Natural killer cell (primary cell): ENCODE data around the gene PAX6. TPM values are rescaled to one million over a fixed set of nuclear protein-coding genes. Genes with fewer than 3 reads are reported as not detected.

ENCODE experiments used
- ATAC-seq, 3 donors: fragments of 150-1000 bp in 2 of 3; fragments of 200-7000 bp in 1 of 3; cut with Tn5 transposase; 1 replicate in 1 of 3; 2 replicates in 2 of 3; pipeline ENCODE4 v1.10.0; 2021; ENCODE audit warnings: mild to moderate bottlenecking in 2 of 3, moderate library complexity in 2 of 3
- DNase-seq, 2 donors: peaks; one replicate each; pipeline versions ENCODE4 v3.0.0 to v3.0.0-alpha.2; 2013 to 2021; ENCODE audit warnings: mixed read lengths in 1 of 2
- H3K27ac ChIP-seq: one replicate; pipeline ENCODE4 v1.5.1; 2013; ENCODE audit warnings: mild to moderate bottlenecking, low read length
- H3K27me3 ChIP-seq: one replicate; pipeline ENCODE4 v1.6.1; 2013; ENCODE audit warnings: low read length; ENCODE audit not compliant: control insufficient read depth, insufficient read depth
- H3K36me3 ChIP-seq: one replicate; pipeline ENCODE4 v1.6.1; 2013; ENCODE audit warnings: low read length; ENCODE audit not compliant: control insufficient read depth, insufficient read depth
- H3K4me1 ChIP-seq: one replicate; pipeline ENCODE4 v1.6.1; 2013; ENCODE audit warnings: low read length; ENCODE audit not compliant: control insufficient read depth, insufficient read depth
- H3K4me3 ChIP-seq: one replicate; pipeline ENCODE4 v1.5.1; 2013; ENCODE audit warnings: low read length
- H3K9me3 ChIP-seq: one replicate; pipeline ENCODE4 v1.6.1; 2013; ENCODE audit warnings: low read length; ENCODE audit not compliant: control insufficient read depth, insufficient read depth
- H3K27ac Mint-ChIP-seq, 2 donors: one replicate each; pipeline ENCODE4 v1.8.0; 2022; ENCODE audit warnings: mild to moderate bottlenecking in 2 of 2, mixed read lengths in 2 of 2, moderate library complexity in 1 of 2
- H3K27me3 Mint-ChIP-seq, 2 donors: one replicate each; pipeline ENCODE4 v1.8.0; 2022; ENCODE audit warnings: low read depth in 2 of 2, mixed read lengths in 2 of 2
- H3K36me3 Mint-ChIP-seq: one replicate; pipeline ENCODE4 v1.8.0; 2022; ENCODE audit warnings: mixed read lengths
- H3K4me1 Mint-ChIP-seq, 2 donors: one replicate each; pipeline ENCODE4 v1.8.0; 2022; ENCODE audit warnings: mixed read lengths in 2 of 2
- H3K4me3 Mint-ChIP-seq: one replicate; pipeline ENCODE4 v1.8.0; 2022; ENCODE audit warnings: mild to moderate bottlenecking, moderate library complexity, mixed read lengths
- H3K9me3 Mint-ChIP-seq, 2 donors: one replicate each; pipeline ENCODE4 v1.8.0; 2022; ENCODE audit warnings: mixed read lengths in 2 of 2
- CTCF ChIP-seq: fragments of 200-600 bp; IDR thresholded peaks from one replicate; pipeline ENCODE4 v1.8.0; 2022; ENCODE audit warnings: antibody characterized with exemption
- WGBS: methylation state at CpG from one replicate; pipeline ENCODE4 v1.1.7; 2013; ENCODE audit warnings: missing lambda C conversion rate; ENCODE audit not compliant: insufficient coverage; 5-methylcytosine and 5-hydroxymethylcytosine counted together
- intact Hi-C: fragments of 100-400 bp; cut with micrococcal nuclease; formaldehyde crosslinking; loops from one replicate; pipeline ENCODE4 v1.14.2; 2022
- total RNA-seq, 4 donors: library from RNA; stranded (reverse); fragments of 120-200 nt in 1 of 4; gene quantifications; one replicate each; pipeline versions ENCODE4 v1.2.3 to v1.2.4, GENCODE V29; 2013 to 2022

Gene PAX6
- total RNA-seq, 3 donors from 2014 or later (not counting 1 experiment from before 2014, with no cell fraction given): not detected

DNA sequence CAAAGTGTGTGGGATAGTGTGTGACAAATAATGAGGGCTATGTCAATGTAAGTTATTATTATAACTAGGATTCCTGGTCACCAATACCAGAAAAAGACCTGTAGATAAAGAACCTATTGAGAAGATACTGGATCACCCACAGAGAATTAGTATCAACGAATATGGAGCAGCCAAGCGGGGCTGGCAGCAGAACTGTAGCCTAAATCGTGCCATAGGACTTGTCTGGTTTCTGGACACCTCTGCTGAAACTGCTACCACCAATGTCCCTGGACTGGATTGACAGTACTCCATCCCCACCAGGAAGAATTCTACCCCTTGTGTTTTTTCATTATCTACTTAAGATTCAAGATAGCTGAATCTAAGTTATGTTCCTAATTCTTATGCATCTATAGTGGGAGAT is 30.3 kb upstream of the PAX6 start:
- no peaks in the 10 kb centered on the region for H3K4me1 Mint-ChIP-seq
- H3K9me3 Mint-ChIP-seq: no peaks in the 10 kb centered on the region
- no peak for ATAC-seq
- H3K27me3 Mint-ChIP-seq: peaks cover 25 to 56% of the 10 kb centered on the region in 2 donors
- H3K36me3 ChIP-seq: no peaks in the 10 kb centered on the region
- H3K27me3 ChIP-seq: peaks cover 18% of the 10 kb centered on the region
- H3K4me1 ChIP-seq: no peaks in the 10 kb centered on the region
- no peaks in the 10 kb centered on the region for H3K9me3 ChIP-seq
- H3K27ac ChIP-seq: no peak overlapping the region
- intact Hi-C loops: no loop called here
- TF ChIP-seq CTCF: no peak
- 83% methylated on average over 3 of the region's 3 CpGs for WGBS
- H3K4me3 ChIP-seq: no peak overlapping the region
- no peaks in the 10 kb centered on the region for H3K36me3 Mint-ChIP-seq
- H3K4me3 Mint-ChIP-seq: no peak overlapping the region
- DNase-seq: no peak
- H3K27ac Mint-ChIP-seq: no peak overlapping the region

GRCh38 chr11:31834237-31834636 is 23.1 kb upstream of the PAX6 start:
- H3K4me3 ChIP-seq: no peak overlapping the region
- no peaks in the 10 kb centered on the region for H3K36me3 ChIP-seq
- ATAC-seq (no peak), DNase-seq (no peak)
- Mint-ChIP-seq H3K9me3 (no peaks in the 10 kb centered on the region), H3K27ac (no peak overlapping the region), H3K27me3 (peaks cover 12 to 30% of the 10 kb centered on the region in 2 donors), H3K4me3 (no peak overlapping the region), H3K36me3 (peaks cover 2% of the 10 kb centered on the region), H3K4me1 (no peaks in the 10 kb centered on the region)
- intact Hi-C loops: no loop called here
- TF ChIP-seq CTCF: no peak
- H3K27ac ChIP-seq: no peak overlapping the region
- H3K27me3 ChIP-seq: peaks cover 20% of the 10 kb centered on the region
- no peaks in the 10 kb centered on the region for H3K9me3 ChIP-seq
- H3K4me1 ChIP-seq: no peaks in the 10 kb centered on the region
- WGBS: 36% methylated on average over 1 of the region's 1 CpG

GRCh38 chr11:31830406-31830805 is 19.3 kb upstream of the PAX6 start:
- TF ChIP-seq CTCF: no peak
- H3K4me1 ChIP-seq: peaks cover 6% of the 10 kb centered on the region
- Mint-ChIP-seq H3K9me3 (no peaks in the 10 kb centered on the region), H3K27me3 (peaks cover 31 to 53% of the 10 kb centered on the region in 2 donors), H3K4me3 (no peak overlapping the region), H3K36me3 (peaks cover 22% of the 10 kb centered on the region), H3K4me1 (peaks cover 10 to 19% of the 10 kb centered on the region in 2 donors), H3K27ac (no peak overlapping the region)
- intact Hi-C loops: no loop called here
- DNase-seq (no peak), ATAC-seq (no peak)
- H3K9me3 ChIP-seq: no peaks in the 10 kb centered on the region
- H3K27me3 ChIP-seq: peaks cover 41% of the 10 kb centered on the region
- WGBS: 84% methylated on average over 4 of the region's 4 CpGs
- no peaks in the 10 kb centered on the region for H3K36me3 ChIP-seq
- H3K4me3 ChIP-seq: no peak overlapping the region
- no peak overlapping the region for H3K27ac ChIP-seq

DNA sequence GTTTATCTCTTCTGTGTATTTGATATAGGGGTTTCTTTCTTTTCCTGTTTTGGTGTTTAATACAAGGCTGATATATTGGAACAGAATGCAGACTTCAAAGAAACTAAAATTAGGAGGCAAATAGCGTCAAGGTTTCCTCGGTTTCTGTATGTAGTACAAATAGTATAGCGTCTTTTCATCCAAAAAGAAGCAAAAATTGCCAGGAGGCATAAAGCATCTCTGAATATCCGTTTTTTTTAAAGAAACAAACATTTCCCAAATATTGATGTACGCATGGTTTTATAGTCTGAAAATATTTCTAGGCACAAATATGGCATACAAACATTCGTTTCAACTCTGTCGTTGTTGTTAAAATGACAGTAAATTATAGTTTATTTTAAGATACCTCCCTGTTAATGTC is 17.1 kb upstream of the PAX6 start:
- Mint-ChIP-seq H3K27ac (no peak overlapping the region), H3K4me3 (no peak overlapping the region), H3K36me3 (peaks cover 22% of the 10 kb centered on the region), H3K9me3 (no peaks in the 10 kb centered on the region), H3K27me3 (peaks cover 46 to 63% of the 10 kb centered on the region in 2 donors), H3K4me1 (peaks cover 10 to 22% of the 10 kb centered on the region in 2 donors)
- DNase-seq (no peak), ATAC-seq (no peak)
- intact Hi-C loops: no loop called here
- no peak for TF ChIP-seq CTCF
- 6% methylated on average over 3 of the region's 7 CpGs for WGBS
- Histone ChIP-seq H3K27me3 (peaks cover 54% of the 10 kb centered on the region), H3K9me3 (no peaks in the 10 kb centered on the region), H3K4me1 (peaks cover 6% of the 10 kb centered on the region), H3K27ac (no peak overlapping the region), H3K4me3 (no peak overlapping the region), H3K36me3 (no peaks in the 10 kb centered on the region)
